NCI-H1417 treated with DMSO at 0.1 percent for 48 hours (cell line): ENCODE data around the gene PSMA6.
"Not testable (repeated sequence)": the region's sequence is repeated elsewhere in the genome, so short reads cannot be mapped to it uniquely, and the experiment has no call there.

Source experiments
- DNase-seq: peaks from one replicate; lab custom pipeline; 2025; lab: John Stamatoyannopoulos, UW

The PSMA6 gene

GRCh38 chr14:35326375-35326774 lies 34.2 kb downstream of the PSMA6 start:
- no peak for DNase-seq

GRCh38 chr14:35331605-35332516 lies 39.7 kb downstream of the PSMA6 start:
- DNase-seq: no peak

GRCh38 chr14:35332517-35333263 lies 40.5 kb downstream of the PSMA6 start:
- no peak for DNase-seq

- DNase-seq: no peak
Observed at GRCh38 chr14:35333264-35333730, 41.1 kb downstream of the PSMA6 start.

GRCh38 chr14:35333797-35334743 lies 41.9 kb downstream of the PSMA6 start:
- DNase-seq: no peak

GRCh38 chr14:35335388-35336092 lies 43.4 kb downstream of the PSMA6 start:
- no peak for DNase-seq

GRCh38 chr14:35336171-35336493 lies 44.0 kb downstream of the PSMA6 start:
- DNase-seq: not testable (repeated sequence)

GRCh38 chr14:35336494-35337268 lies 44.5 kb downstream of the PSMA6 start:
- no peak for DNase-seq

GRCh38 chr14:35337269-35338255 lies 45.4 kb downstream of the PSMA6 start:
- DNase-seq: no peak

- no peak for DNase-seq
Observed at GRCh38 chr14:35338731-35339405, 46.7 kb downstream of the PSMA6 start.

GRCh38 chr14:35339761-35340406 lies 47.7 kb downstream of the PSMA6 start:
- no peak for DNase-seq

GRCh38 chr14:35340616-35341453 lies 48.7 kb downstream of the PSMA6 start:
- DNase-seq: no peak

- DNase-seq: no peak
Observed at GRCh38 chr14:35341454-35341750, 49.2 kb downstream of the PSMA6 start.

- no peak for DNase-seq
Observed at GRCh38 chr14:35341751-35342488, 49.7 kb downstream of the PSMA6 start.

GRCh38 chr14:35342489-35343010 lies 50.4 kb downstream of the PSMA6 start:
- no peak for DNase-seq

- DNase-seq: no peak
Observed at GRCh38 chr14:35343702-35344101, 51.5 kb downstream of the PSMA6 start.
